ENCODE measurements around the gene LIPT2.
"Not testable (repeated sequence)": the region's sequence is repeated elsewhere in the genome, so short reads cannot be mapped to it uniquely, and the experiment has no call there.

LIPT2 gene

DNA sequence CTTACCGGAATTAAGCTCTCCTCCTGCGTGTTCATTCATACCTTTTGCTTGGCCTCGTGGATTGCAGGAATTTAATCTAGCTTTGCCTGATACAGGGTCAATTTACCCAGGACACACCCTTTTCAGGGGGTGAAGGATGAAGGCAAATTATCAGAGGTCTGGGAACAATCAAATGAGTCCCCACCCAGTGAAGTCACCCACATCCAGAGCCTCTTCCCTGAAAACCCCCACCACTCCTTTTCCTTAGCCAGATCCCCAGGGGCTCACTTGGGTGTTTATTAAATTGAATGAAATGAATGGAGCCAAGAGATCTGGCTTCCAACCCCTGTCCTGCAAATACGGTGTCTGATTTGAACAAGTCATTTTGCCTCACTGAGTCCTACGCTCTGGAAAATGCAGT lies 31.0 kb upstream of the LIPT2 start:
- no peak overlapping the region for H3K4me3 ChIP-seq (ENCODE audit: extremely low read depth, insufficient read depth, low read length, poor library complexity, severe bottlenecking)
- 96 to 98% methylated on average over 4 of the region's 5 CpGs for WGBS, 2 experiments (ENCODE audit: insufficient coverage in 2 of 2)
- H3K9me3 ChIP-seq (ENCODE audit: control insufficient read depth, low read length), result no peaks in the 10 kb centered on the region
- no peaks in the 10 kb centered on the region for H3K4me1 ChIP-seq (ENCODE audit: control insufficient read depth, insufficient read depth, low read length, poor library complexity, severe bottlenecking)
- no peaks in the 10 kb centered on the region for H3K36me3 ChIP-seq (ENCODE audit: control insufficient read depth, insufficient read depth, low read length)
- no peak overlapping the region for H3K27ac ChIP-seq (ENCODE audit: low read depth, low read length, severe bottlenecking)

DNA sequence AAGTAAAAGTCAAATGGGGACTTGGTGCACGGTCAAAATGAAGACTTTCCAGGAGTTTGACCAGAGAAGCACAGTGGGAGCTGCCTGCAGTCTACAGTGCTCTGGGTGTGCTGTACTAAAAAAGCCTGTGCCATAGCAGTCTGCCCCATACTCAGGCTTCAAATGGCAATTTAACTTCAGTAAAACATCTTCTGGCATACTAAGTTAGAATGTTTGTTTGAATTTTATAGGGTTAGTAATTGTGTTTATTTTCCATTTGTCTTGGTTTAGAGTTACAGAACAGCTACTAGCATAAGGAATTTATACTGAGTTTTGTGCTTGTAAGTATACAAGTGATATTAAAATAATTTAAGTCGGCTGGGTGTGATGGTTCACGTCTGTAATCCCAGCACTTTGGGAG lies 29.3 kb upstream of the LIPT2 start:
- Histone ChIP-seq H3K4me3 (ENCODE audit: extremely low read depth, insufficient read depth, low read length, poor library complexity, severe bottlenecking) (no peak overlapping the region), H3K27ac (ENCODE audit: low read depth, low read length, severe bottlenecking) (no peak overlapping the region), H3K4me1 (ENCODE audit: control insufficient read depth, insufficient read depth, low read length, poor library complexity, severe bottlenecking) (no peaks in the 10 kb centered on the region), H3K36me3 (ENCODE audit: control insufficient read depth, insufficient read depth, low read length) (no peaks in the 10 kb centered on the region), H3K9me3 (ENCODE audit: control insufficient read depth, low read length) (no peaks in the 10 kb centered on the region)
- 78 to 86% methylated on average over 1 to 3 of the region's 3 CpGs for WGBS, 2 experiments (ENCODE audit: insufficient coverage in 2 of 2)

DNA sequence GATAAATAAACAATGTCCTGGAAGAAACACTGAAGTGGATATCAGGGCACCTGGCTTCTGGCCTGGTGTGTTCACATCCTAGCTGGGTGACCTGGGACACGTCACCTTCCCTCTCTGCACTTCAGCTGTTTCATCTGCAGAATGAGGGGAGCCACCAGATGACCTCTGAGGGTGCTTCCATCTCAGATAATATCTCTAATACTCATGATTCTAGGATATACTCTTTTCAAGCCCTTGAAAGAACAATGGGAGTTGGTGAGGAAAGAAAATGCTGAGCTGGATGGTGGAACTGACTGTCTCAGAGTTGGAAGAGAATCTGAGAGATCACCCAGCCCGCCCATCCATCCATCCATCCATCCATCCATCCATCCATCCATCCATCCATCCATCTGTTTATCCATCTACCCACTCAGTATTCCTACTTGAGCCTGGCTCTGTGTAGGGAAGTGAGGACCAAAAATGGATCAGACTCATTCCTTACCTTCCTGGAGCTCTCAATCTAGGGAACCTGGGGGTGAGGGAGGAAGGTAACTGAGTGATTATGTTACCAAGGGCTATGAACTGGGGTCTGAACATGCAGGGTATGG lies 28.2 kb upstream of the LIPT2 start:
- no peak overlapping the region for H3K27ac ChIP-seq (ENCODE audit: low read depth, low read length, severe bottlenecking)
- WGBS, 2 experiments (ENCODE audit: insufficient coverage in 2 of 2), result 60 to 100% methylated on average over 1 of the region's 2 CpGs
- no peak overlapping the region for H3K4me3 ChIP-seq (ENCODE audit: extremely low read depth, insufficient read depth, low read length, poor library complexity, severe bottlenecking)
- H3K4me1 ChIP-seq (ENCODE audit: control insufficient read depth, insufficient read depth, low read length, poor library complexity, severe bottlenecking), result no peaks in the 10 kb centered on the region
- no peaks in the 10 kb centered on the region for H3K36me3 ChIP-seq (ENCODE audit: control insufficient read depth, insufficient read depth, low read length)
- no peaks in the 10 kb centered on the region for H3K9me3 ChIP-seq (ENCODE audit: control insufficient read depth, low read length)

DNA sequence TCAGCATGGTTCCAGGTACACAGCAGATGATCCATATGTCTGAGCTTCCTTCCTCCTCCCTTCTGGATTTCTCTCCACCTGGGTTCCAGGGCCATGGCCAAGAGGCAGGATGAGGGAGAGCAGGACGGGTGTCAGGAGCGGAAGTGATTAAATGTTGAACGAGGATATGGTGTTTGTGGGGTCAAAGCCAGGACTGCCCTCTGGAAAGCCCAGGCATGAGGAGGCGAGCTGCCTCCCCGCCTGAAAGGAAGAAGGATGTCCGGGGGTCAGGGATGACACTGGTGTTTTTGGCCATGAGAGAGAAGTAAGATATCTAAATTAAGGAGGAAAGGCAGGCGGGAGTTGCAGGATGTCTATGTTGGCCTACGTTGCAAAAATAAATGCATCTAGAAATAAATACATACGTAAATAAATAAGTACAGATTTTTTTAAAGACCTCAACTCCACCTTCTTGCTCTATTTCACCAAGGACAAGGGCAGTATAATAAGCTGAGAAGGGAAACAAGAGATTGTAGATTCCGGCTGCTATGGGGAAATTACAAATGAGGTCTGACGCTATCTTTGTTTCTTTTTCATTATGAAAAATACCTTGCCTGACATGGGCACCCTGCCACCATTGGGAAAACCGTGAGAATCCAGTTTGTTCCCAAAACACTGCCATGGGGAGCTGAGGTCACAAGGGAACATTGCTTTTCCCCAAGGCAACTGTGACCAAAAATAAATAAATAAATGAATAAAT lies 27.6 kb upstream of the LIPT2 start:
- 95 to 100% methylated on average over 2 to 6 of the region's 12 CpGs for WGBS, 2 experiments (ENCODE audit: insufficient coverage in 2 of 2)
- Histone ChIP-seq H3K4me3 (ENCODE audit: extremely low read depth, insufficient read depth, low read length, poor library complexity, severe bottlenecking) (no peak overlapping the region), H3K9me3 (ENCODE audit: control insufficient read depth, low read length) (no peaks in the 10 kb centered on the region), H3K36me3 (ENCODE audit: control insufficient read depth, insufficient read depth, low read length) (no peaks in the 10 kb centered on the region), H3K4me1 (ENCODE audit: control insufficient read depth, insufficient read depth, low read length, poor library complexity, severe bottlenecking) (no peaks in the 10 kb centered on the region), H3K27ac (ENCODE audit: low read depth, low read length, severe bottlenecking) (no peak overlapping the region)

DNA sequence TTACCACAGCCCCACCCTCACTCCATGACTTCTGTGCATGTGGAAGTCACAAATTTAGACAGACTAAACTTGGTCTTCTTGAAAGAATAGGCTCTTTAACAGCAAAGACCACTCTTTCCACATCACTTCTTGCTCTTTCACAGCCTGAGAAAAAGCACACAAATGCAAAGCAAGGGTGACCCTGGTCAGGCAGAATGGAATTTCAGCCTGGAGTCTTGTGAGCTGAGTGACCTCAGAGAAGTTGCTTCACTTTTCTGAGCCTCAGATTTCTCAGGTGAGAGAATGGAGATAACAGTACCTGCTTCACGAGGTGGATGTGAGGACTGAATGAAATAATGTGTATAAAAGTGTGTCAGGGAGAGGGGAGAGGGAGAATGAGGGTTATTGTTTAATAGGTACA lies 26.8 kb upstream of the LIPT2 start:
- H3K36me3 ChIP-seq (ENCODE audit: control insufficient read depth, insufficient read depth, low read length), result no peaks in the 10 kb centered on the region
- WGBS, 2 experiments (ENCODE audit: insufficient coverage in 2 of 2), result 57 to 71% methylated on average over 1 of the region's 1 CpG
- H3K9me3 ChIP-seq (ENCODE audit: control insufficient read depth, low read length), result no peaks in the 10 kb centered on the region
- H3K4me3 ChIP-seq (ENCODE audit: extremely low read depth, insufficient read depth, low read length, poor library complexity, severe bottlenecking), result no peak overlapping the region
- no peaks in the 10 kb centered on the region for H3K4me1 ChIP-seq (ENCODE audit: control insufficient read depth, insufficient read depth, low read length, poor library complexity, severe bottlenecking)
- no peak overlapping the region for H3K27ac ChIP-seq (ENCODE audit: low read depth, low read length, severe bottlenecking)

DNA sequence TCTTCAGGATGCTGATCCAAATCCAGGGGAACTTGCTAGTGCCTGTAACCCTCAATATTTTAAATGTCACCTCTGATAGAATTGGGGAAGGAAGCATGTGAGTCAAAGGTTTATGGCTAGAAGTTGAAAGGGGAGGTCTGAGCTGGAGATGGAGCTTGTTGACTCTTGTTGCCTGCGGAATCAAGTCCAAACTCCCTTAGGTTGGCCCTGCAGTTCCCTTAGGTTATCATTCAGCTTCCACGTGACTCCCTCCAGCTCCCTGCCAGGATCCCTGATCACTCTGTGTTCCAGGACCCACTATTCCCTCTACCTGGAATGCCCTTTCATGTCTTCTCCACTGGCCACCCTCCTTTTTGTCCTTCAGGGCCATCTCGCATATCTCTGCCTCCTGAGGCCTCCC lies 26.2 kb upstream of the LIPT2 start:
- no peaks in the 10 kb centered on the region for H3K4me1 ChIP-seq (ENCODE audit: control insufficient read depth, insufficient read depth, low read length, poor library complexity, severe bottlenecking)
- no peak overlapping the region for H3K27ac ChIP-seq (ENCODE audit: low read depth, low read length, severe bottlenecking)
- 84 to 87% methylated on average over 3 of the region's 3 CpGs for WGBS, 2 experiments (ENCODE audit: insufficient coverage in 2 of 2)
- no peaks in the 10 kb centered on the region for H3K36me3 ChIP-seq (ENCODE audit: control insufficient read depth, insufficient read depth, low read length)
- H3K9me3 ChIP-seq (ENCODE audit: control insufficient read depth, low read length), result no peaks in the 10 kb centered on the region
- H3K4me3 ChIP-seq (ENCODE audit: extremely low read depth, insufficient read depth, low read length, poor library complexity, severe bottlenecking), result no peak overlapping the region

DNA sequence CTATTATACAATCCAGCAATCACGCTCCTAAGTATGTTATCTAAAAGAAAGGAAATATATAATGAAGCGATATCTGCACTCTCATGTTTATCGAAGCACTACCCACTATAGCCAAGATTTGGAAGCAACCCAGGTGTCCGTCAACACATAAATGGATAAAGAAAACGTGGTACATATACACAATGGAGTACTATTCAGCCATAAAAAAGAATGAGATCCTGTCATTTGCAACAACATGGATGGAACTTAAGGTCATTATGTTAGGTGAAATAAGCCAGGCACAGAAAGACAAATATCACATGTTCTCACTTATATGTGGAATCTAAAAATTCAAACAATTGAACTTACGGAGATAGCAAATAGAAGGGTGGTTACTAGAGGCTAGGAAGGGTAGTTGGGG lies 24.1 kb upstream of the LIPT2 start:
- not testable (repeated sequence) for H3K4me3 ChIP-seq (ENCODE audit: extremely low read depth, insufficient read depth, low read length, poor library complexity, severe bottlenecking); H3K9me3 ChIP-seq (ENCODE audit: control insufficient read depth, low read length); H3K27ac ChIP-seq (ENCODE audit: low read depth, low read length, severe bottlenecking); H3K4me1 ChIP-seq (ENCODE audit: control insufficient read depth, insufficient read depth, low read length, poor library complexity, severe bottlenecking); H3K36me3 ChIP-seq (ENCODE audit: control insufficient read depth, insufficient read depth, low read length)
- 86% methylated on average over 3 of the region's 6 CpGs; no CpG with 5 or more reads in 1 of the 2 experiments for WGBS, 2 experiments (ENCODE audit: insufficient coverage in 2 of 2)

DNA sequence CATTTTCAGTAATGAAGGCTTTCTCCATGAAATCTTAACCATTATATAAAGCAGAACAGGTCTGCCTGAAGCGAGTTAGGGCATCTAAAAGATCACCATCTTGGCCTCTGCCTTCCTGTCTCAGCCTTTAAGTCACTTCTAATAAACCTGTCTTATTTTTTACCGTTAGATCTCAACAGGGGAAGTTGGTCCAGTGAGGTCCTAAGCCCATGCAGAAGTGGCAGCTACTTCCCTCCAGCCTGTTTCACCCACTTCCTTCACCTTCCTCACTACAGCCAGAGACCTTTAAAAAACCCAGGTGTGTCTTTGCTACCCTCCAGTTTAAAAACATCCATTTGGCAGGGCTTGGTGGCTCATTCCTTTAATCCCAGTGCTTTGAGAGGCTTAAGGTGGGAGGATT lies 14.1 kb upstream of the LIPT2 start:
- no peak overlapping the region for H3K27ac ChIP-seq (ENCODE audit: low read depth, low read length, severe bottlenecking)
- H3K4me1 ChIP-seq (ENCODE audit: control insufficient read depth, insufficient read depth, low read length, poor library complexity, severe bottlenecking), result no peaks in the 10 kb centered on the region
- whole genome bisulfite sequencing, 2 experiments (ENCODE audit: insufficient coverage in 2 of 2), result 96 to 100% methylated on average over 2 of the region's 2 CpGs
- H3K4me3 ChIP-seq (ENCODE audit: extremely low read depth, insufficient read depth, low read length, poor library complexity, severe bottlenecking), result no peak overlapping the region
- no peaks in the 10 kb centered on the region for H3K36me3 ChIP-seq (ENCODE audit: control insufficient read depth, insufficient read depth, low read length)
- H3K9me3 ChIP-seq (ENCODE audit: control insufficient read depth, low read length), result peaks cover 4% of the 10 kb centered on the region

DNA sequence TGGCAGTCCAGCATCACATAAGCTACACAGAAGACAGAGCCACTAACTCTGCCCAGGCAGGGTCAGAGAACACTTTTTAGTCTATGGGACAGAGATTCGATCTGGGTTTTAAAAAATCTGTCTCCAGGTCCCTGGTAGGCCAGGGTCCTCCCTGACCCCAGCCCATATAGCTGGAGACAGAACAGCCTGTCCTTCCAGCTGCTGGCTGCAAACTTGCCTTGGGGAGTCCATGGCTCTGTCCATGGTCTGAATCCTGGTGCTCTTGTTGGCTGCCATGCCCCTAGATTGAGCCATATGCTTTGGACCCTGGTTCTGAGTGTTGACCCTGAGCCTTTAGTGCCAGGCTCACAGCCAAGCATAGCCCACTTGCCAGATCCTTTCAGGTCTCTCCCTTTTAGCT lies 13.3 kb upstream of the LIPT2 start:
- Histone ChIP-seq H3K9me3 (ENCODE audit: control insufficient read depth, low read length) (peaks cover 11% of the 10 kb centered on the region), H3K4me3 (ENCODE audit: extremely low read depth, insufficient read depth, low read length, poor library complexity, severe bottlenecking) (no peak overlapping the region), H3K36me3 (ENCODE audit: control insufficient read depth, insufficient read depth, low read length) (no peaks in the 10 kb centered on the region), H3K4me1 (ENCODE audit: control insufficient read depth, insufficient read depth, low read length, poor library complexity, severe bottlenecking) (no peaks in the 10 kb centered on the region), H3K27ac (ENCODE audit: low read depth, low read length, severe bottlenecking) (no peak overlapping the region)
- 67 to 85% methylated on average over 1 of the region's 1 CpG for WGBS, 2 experiments (ENCODE audit: insufficient coverage in 2 of 2)

DNA sequence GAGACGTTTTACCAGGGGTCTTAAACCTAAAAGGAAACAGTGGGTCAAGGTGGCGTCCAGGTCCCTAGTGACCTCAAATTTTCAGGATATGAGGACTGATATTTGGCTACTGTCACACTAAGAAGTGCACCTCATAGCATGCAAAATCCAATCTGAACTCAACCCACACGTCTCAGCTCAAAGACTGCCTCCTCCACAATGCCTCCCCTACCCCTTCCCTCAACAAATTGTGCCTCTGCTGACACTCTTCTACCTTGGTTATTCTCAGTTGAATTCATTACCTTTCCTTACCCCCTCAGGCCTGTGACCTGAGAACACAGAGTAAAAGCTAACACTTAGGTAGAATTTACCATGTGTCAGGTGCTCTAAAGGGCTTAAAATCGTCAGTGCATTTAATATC lies 12.4 kb upstream of the LIPT2 start:
- Histone ChIP-seq H3K9me3 (ENCODE audit: control insufficient read depth, low read length) (peaks cover 14% of the 10 kb centered on the region), H3K36me3 (ENCODE audit: control insufficient read depth, insufficient read depth, low read length) (no peaks in the 10 kb centered on the region), H3K27ac (ENCODE audit: low read depth, low read length, severe bottlenecking) (no peak overlapping the region), H3K4me3 (ENCODE audit: extremely low read depth, insufficient read depth, low read length, poor library complexity, severe bottlenecking) (no peak overlapping the region), H3K4me1 (ENCODE audit: control insufficient read depth, insufficient read depth, low read length, poor library complexity, severe bottlenecking) (no peaks in the 10 kb centered on the region)
- WGBS, 2 experiments (ENCODE audit: insufficient coverage in 2 of 2), result 81 to 90% methylated on average over 4 of the region's 4 CpGs

DNA sequence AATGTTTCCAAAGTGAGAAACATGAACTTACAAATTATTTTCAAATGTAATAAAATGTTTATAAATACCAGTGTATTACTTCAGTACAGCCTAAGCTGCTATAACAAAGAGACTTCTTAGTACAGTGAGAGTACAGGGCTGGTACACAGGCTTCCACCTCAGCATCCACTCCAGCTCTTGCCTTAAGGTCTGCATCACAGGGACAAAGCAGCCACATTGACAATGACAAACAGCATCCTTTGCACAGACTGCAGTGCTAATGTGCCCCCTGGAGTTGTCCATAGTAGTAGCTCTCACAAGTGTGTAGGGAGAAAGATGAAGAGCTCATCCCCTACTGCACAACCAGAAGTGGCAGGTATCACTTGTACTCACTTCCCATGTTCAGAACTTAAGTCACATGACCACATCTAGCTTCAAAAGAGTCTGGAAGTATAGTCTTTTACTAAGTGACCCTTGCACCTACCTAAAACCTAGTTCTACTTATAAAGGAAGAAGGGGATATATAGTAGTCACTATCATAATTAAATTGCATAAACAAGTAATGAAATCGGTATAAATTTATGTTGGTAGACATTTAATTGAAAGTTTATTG lies 10.7 kb upstream of the LIPT2 start:
- Histone ChIP-seq H3K9me3 (ENCODE audit: control insufficient read depth, low read length) (peaks cover 18% of the 10 kb centered on the region), H3K4me1 (ENCODE audit: control insufficient read depth, insufficient read depth, low read length, poor library complexity, severe bottlenecking) (no peaks in the 10 kb centered on the region), H3K4me3 (ENCODE audit: extremely low read depth, insufficient read depth, low read length, poor library complexity, severe bottlenecking) (no peak overlapping the region), H3K36me3 (ENCODE audit: control insufficient read depth, insufficient read depth, low read length) (no peaks in the 10 kb centered on the region), H3K27ac (ENCODE audit: low read depth, low read length, severe bottlenecking) (no peak overlapping the region)
- 83% methylated on average over 1 of the region's 1 CpG; no CpG with 5 or more reads in 1 of the 2 experiments for WGBS, 2 experiments (ENCODE audit: insufficient coverage in 2 of 2)

All from mesodermal cell (in vitro differentiated cells).